GM12878 (cell line): ENCODE data around the gene PSORS1C1. TPM values are rescaled to one million over a fixed set of nuclear protein-coding genes. Genes with fewer than 3 reads are reported as not detected.
"Not testable (repeated sequence)": the region's sequence is repeated elsewhere in the genome, so short reads cannot be mapped to it uniquely, and the experiment has no call there.

ENCODE experiments used
- ATAC-seq: fragments of 200-7000 bp; cut with Tn5 transposase; 3 replicates; pipeline ENCODE4 v1.9.1; 2020; ENCODE audit warnings: mild to moderate bottlenecking, moderate library complexity
- BruUV-seq: library from RNA; stranded (reverse); fragments of 400-500 nt; replicated peaks from 2 replicates; lab custom pipeline; 2021; lab: Mats Ljungman, UMichigan
- CTCF ChIA-PET: fragments of 300-600 bp; sonication (Branson Sonifier 250); formaldehyde crosslinking; extraction: SDS; loops from one replicate; lab custom pipeline; 2021; ENCODE audit warnings: inconsistent platforms; lab: Yijun Ruan, JAX
- POLR2A ChIA-PET: fragments of 350-600 bp; formaldehyde crosslinking; extraction: SDS; loops from one replicate; lab custom pipeline; 2021; ENCODE audit warnings: inconsistent platforms; lab: Charles Lee
- RAD21 ChIA-PET: fragments of 300-600 bp; sonication (Branson Sonifier 250); formaldehyde crosslinking; loops from one replicate; lab custom pipeline; 2023; ENCODE audit warnings: antibody characterized with exemption; ENCODE audit not compliant: unreplicated experiment; lab: Charles Lee
- SMC1A ChIA-PET: fragments of 300-600 bp; sonication (Branson Sonifier 250); formaldehyde crosslinking; loops from one replicate; lab custom pipeline; 2023; ENCODE audit not compliant: unreplicated experiment, uncharacterized antibody; lab: Charles Lee
- DNase-seq: peaks from one replicate; pipeline ENCODE4 v3.0.0-alpha.2; 2011; ENCODE audit warnings: low read depth, low spot score
- FAIRE-seq: peaks from 3 replicates; lab custom pipeline; 2011; peaks lifted over from hg19 to GRCh38; lab: Jason Lieb, UNC
- H2AFZ ChIP-seq: 2 replicates; pipeline ENCODE4 v1.6.0; 2011; ENCODE audit warnings: low read depth, low read length, control low read depth; ENCODE audit not compliant: control insufficient read depth
- H3K27ac ChIP-seq: 2 replicates; pipeline ENCODE4 v1.5.1; 2011; ENCODE audit warnings: control low read depth; ENCODE audit not compliant: control insufficient read depth, insufficient read depth
- H3K27me3 ChIP-seq, 2 experiments: replicated peaks in 1 of 2; 2 replicates each; pipeline versions ENCODE4 v1.6.0 to v1.6.1; 2011; ENCODE audit warnings: low read length in 1 of 2; ENCODE audit not compliant: control insufficient read depth in 2 of 2, insufficient read depth in 2 of 2
- H3K36me3 ChIP-seq, 2 experiments: 2 replicates each; pipeline ENCODE4 v1.5.1; 2011; ENCODE audit warnings: low read length in 1 of 2; ENCODE audit not compliant: control insufficient read depth in 2 of 2, insufficient read depth in 2 of 2
- H3K4me1 ChIP-seq: 2 replicates; pipeline ENCODE4 v1.6.1; 2011; ENCODE audit warnings: mild to moderate bottlenecking, low read length, moderate library complexity, mixed read lengths; ENCODE audit not compliant: control insufficient read depth, insufficient read depth
- H3K4me2 ChIP-seq: 2 replicates; pipeline ENCODE4 v1.6.0; 2011; ENCODE audit warnings: control low read depth; ENCODE audit not compliant: control insufficient read depth, insufficient read depth
- H3K4me3 ChIP-seq: fragments of 200-600 bp; sonication (generic); 2 replicates; pipeline ENCODE4 v1.5.1; 2016
- H3K79me2 ChIP-seq: 2 replicates; pipeline ENCODE4 v1.6.0; 2011; ENCODE audit warnings: low read length; ENCODE audit not compliant: control insufficient read depth, insufficient read depth
- H3K9ac ChIP-seq: 2 replicates; pipeline ENCODE4 v1.8.0; 2011; ENCODE audit warnings: low read length, control low read depth, mixed read lengths; ENCODE audit not compliant: control insufficient read depth, insufficient read depth
- H3K9me3 ChIP-seq: replicated peaks from 3 replicates; pipeline ENCODE4 v1.5.1; 2011; ENCODE audit warnings: mild to moderate bottlenecking, low read length; ENCODE audit not compliant: control insufficient read depth, insufficient read depth
- H4K20me1 ChIP-seq: 2 replicates; pipeline ENCODE4 v1.6.0; 2011; ENCODE audit not compliant: control insufficient read depth, insufficient read depth
- MLLT1 ChIP-seq: fragments of 450-650 bp; IDR thresholded peaks from 2 replicates; pipeline ENCODE4 v1.6.1; 2016; ENCODE audit warnings: mild to moderate bottlenecking
- TCF7 ChIP-seq: IDR thresholded peaks from 2 replicates; pipeline ENCODE4 v1.6.1; 2014; ENCODE audit warnings: antibody characterized with exemption, borderline replicate concordance
- WGBS: methylation state at CpG from one replicate; pipeline ENCODE4 v1.1.6; 2016; ENCODE audit warnings: low lambda C conversion rate; ENCODE audit not compliant: insufficient replicate concordance, insufficient coverage; ENCODE audit errors: missing lambda C conversion rate; 5-methylcytosine and 5-hydroxymethylcytosine counted together
- in situ Hi-C: fragments of 300-500 bp; cut with MboI; formaldehyde crosslinking; loops from 9 replicates; pipeline ENCODE4 v1.14.3; 2018; ENCODE audit warnings: mixed read lengths
- intact Hi-C: fragments of 100-400 bp; cut with micrococcal nuclease; formaldehyde crosslinking; loops from one replicate; pipeline ENCODE4 v1.14.2; 2022; ENCODE audit not compliant: unreplicated experiment
- polyA plus RNA-seq, 11 experiments: library from polyadenylated mRNA; depleted of rRNA in 4 of 11; unstranded in 6 of 11; stranded (reverse) in 5 of 11; fragments of >200 nt; fragmentation: Nextera tagmentation in 4 of 11; fragmentation: Illumina TruSeq in 1 of 11; extraction: Ambion mirVana in 4 of 11; extraction: Trizol in 1 of 11; gene quantifications; 1 replicate in 1 of 11; 2 replicates in 10 of 11; pipeline versions ENCODE4 v1.2.1 to v1.2.3, GENCODE V29; 2011 to 2016; ENCODE audit warnings: inconsistent platforms in 2 of 11, missing spikeins in 2 of 11, low read depth in 1 of 11
- small RNA-seq: library from RNA; depleted of rRNA; stranded (forward); fragments of <200 nt; gene quantifications from one replicate; pipeline ENCODE3, GENCODE V24; 2014
- total RNA-seq, 4 experiments: library from RNA; depleted of rRNA in 3 of 4; stranded (reverse); fragments of >200 nt in 3 of 4; fragmentation: Illumina TruSeq in 1 of 4; extraction: Trizol in 1 of 4; gene quantifications; 2 replicates each; pipeline versions ENCODE4 v1.2.1 to v1.2.3, GENCODE V29; 2013 to 2021

Gene PSORS1C1
- total and polyA plus RNA-seq, 10 of the 15 experiments (the other 5 are each of a cell fraction or from before 2014, with no cell fraction given): 0.13 to 1.00 (median 0.20) TPM; not detected in 5

- WGBS: 68% methylated on average over 3 of the region's 5 CpGs
- H3K9ac ChIP-seq: no peak overlapping the region
- no peaks in the 10 kb centered on the region for H3K9me3 ChIP-seq
- intact Hi-C loops: no loop called here
- H3K4me1 ChIP-seq: peaks cover 21% of the 10 kb centered on the region
- BruUV-seq: no TSS peak
- H2AFZ ChIP-seq: no peak overlapping the region
- no peaks in the 10 kb centered on the region; the same call in none of the 2 replicates for H3K79me2 ChIP-seq
- no peak overlapping the region for H3K4me3 ChIP-seq
- H3K27me3 ChIP-seq: no peaks in the 10 kb centered on the region
- POLR2A ChIA-PET: interaction anchor here (0.7 to 1.4 kb wide), 5 partner anchors 23 to 376 kb away, joined by 3 to 6 read pairs (median 4); partner anchors contain the start of gene TCF19
- TF ChIP-seq TCF7 (no peak), MLLT1 (0 out of 2 replicates have a peak, but pooled peaks have one; percentile 52)
- TF ChIP-seq, all 136 proteins: peak for 1
- ChIA-PET CTCF (interaction anchor here (0.6 to 14.6 kb wide), 6 partner anchors 10 to 696 kb away, joined by 3 to 326 read pairs (median 4); partner anchors contain the start of gene PSORS1C2), RAD21 (interaction anchor here (0.7 kb wide), 1 partner anchor 49 kb away, joined by 3 read pairs; the partner anchor contains the start of gene PSORS1C2), SMC1A (interaction anchor here (0.7 to 1.1 kb wide), 3 partner anchors 29 to 51 kb away, joined by 3 to 4 read pairs (median 4); partner anchors contain the start of gene TCF19)
- FAIRE-seq (no peak), DNase-seq (no peak), ATAC-seq (no peak)
- no peaks in the 10 kb centered on the region for H3K36me3 ChIP-seq
- H3K4me2 ChIP-seq: no peak overlapping the region
- in situ Hi-C loops: no loop called here
- no peaks in the 10 kb centered on the region for H4K20me1 ChIP-seq
- no peak overlapping the region for H3K27ac ChIP-seq
Observed at GRCh38 chr6:31187780-31188194, 73.2 kb downstream of the PSORS1C1 start.

- H4K20me1 ChIP-seq, H2AFZ ChIP-seq, H3K4me2 ChIP-seq, POLR2A ChIA-PET, H3K27me3 ChIP-seq, H3K9ac ChIP-seq, DNase-seq, H3K27ac ChIP-seq, BruUV-seq, H3K79me2 ChIP-seq, H3K36me3 ChIP-seq, FAIRE-seq, intact Hi-C loops, ATAC-seq, H3K4me3 ChIP-seq, H3K9me3 ChIP-seq, in situ Hi-C loops: not testable (repeated sequence)
- peaks cover 21% of the 10 kb centered on the region for H3K4me1 ChIP-seq
- ChIA-PET SMC1A (interaction anchor here (5.2 kb wide), 1 partner anchor 52 kb away, joined by 52 read pairs; the partner anchor contains the start of gene PSORS1C2), CTCF (interaction anchor here (1.0 to 14.6 kb wide), 3 partner anchors 8 to 52 kb away, joined by 3 to 326 read pairs (median 3); partner anchors contain the start of gene PSORS1C2), RAD21 (interaction anchor here (1.0 kb wide), 1 partner anchor 41 kb away, joined by 3 read pairs; no protein-coding TSS in a partner anchor)
- 95% methylated on average over 3 of the region's 3 CpGs for WGBS
Observed at GRCh38 chr6:31189223-31189622, 74.6 kb downstream of the PSORS1C1 start.

Small RNA genes lying within 50 kb of the gene (small RNA-seq; reads per million reads assigned to genes)
- gene POLR2LP1 (not detected), gene RNU6-1133P (not detected)

Other genes with a start within 250 kb of the PSORS1C1 start
Only the 7 nearest of the 15 such genes appear.
- gene MUC22, start 104.3 kb upstream of the PSORS1C1 start, total RNA-seq (2014; rRNA removed): under 0.01 TPM in 2 replicates
- gene MUC22, start 104.3 kb upstream of the PSORS1C1 start, total RNA-seq (2014; rRNA removed; fragmentation: Illumina TruSeq; extraction: Trizol): 0.09 TPM in 1 of 2 replicates, not detected in the other
- 0.03 TPM in 1 of 2 replicates, not detected in the other for gene MUC22, start 104.3 kb upstream of the PSORS1C1 start, total RNA-seq (2021)
- gene MUC22, start 104.3 kb upstream of the PSORS1C1 start, polyA plus RNA-seq (2011; rRNA removed): not detected in 2 replicates
- gene MUC22, start 104.3 kb upstream of the PSORS1C1 start, polyA plus RNA-seq (2014; fragmentation: Illumina TruSeq; extraction: Trizol): 0.06 TPM in 2 replicates
- under 1 TPM in 1 of 2 experiments, not detected in 1; 0.06 TPM for gene MUC22, start 104.3 kb upstream of the PSORS1C1 start, polyA plus RNA-seq (2014; fragmentation: Nextera tagmentation; extraction: Ambion mirVana)
- gene MUC22, start 104.3 kb upstream of the PSORS1C1 start, polyA plus RNA-seq (2014; rRNA removed): 0.01 and 0.03 TPM in 2 replicates
- not detected for gene MUC22, start 104.3 kb upstream of the PSORS1C1 start, polyA plus RNA-seq (2016; fragmentation: Nextera tagmentation; extraction: Ambion mirVana)
- gene C6orf15, start 2.2 kb upstream of the PSORS1C1 start, total RNA-seq (2014; rRNA removed): not detected in 2 replicates
- not detected in 2 replicates for gene C6orf15, start 2.2 kb upstream of the PSORS1C1 start, total RNA-seq (2014; rRNA removed; fragmentation: Illumina TruSeq; extraction: Trizol)
- gene C6orf15, start 2.2 kb upstream of the PSORS1C1 start, total RNA-seq (2021): not detected in 2 replicates
- not detected in 2 replicates for gene C6orf15, start 2.2 kb upstream of the PSORS1C1 start, polyA plus RNA-seq (2011; rRNA removed)
- gene C6orf15, start 2.2 kb upstream of the PSORS1C1 start, polyA plus RNA-seq (2014; fragmentation: Illumina TruSeq; extraction: Trizol): not detected in 2 replicates
- gene C6orf15, start 2.2 kb upstream of the PSORS1C1 start, polyA plus RNA-seq (2014; fragmentation: Nextera tagmentation; extraction: Ambion mirVana): not detected
- not detected in 2 replicates for gene C6orf15, start 2.2 kb upstream of the PSORS1C1 start, polyA plus RNA-seq (2014; rRNA removed)
- not detected for gene C6orf15, start 2.2 kb upstream of the PSORS1C1 start, polyA plus RNA-seq (2016; fragmentation: Nextera tagmentation; extraction: Ambion mirVana)
- gene CDSN, start 5.6 kb downstream of the PSORS1C1 start, total RNA-seq (2014; rRNA removed): not detected in 2 replicates
- gene CDSN, start 5.6 kb downstream of the PSORS1C1 start, total RNA-seq (2014; rRNA removed; fragmentation: Illumina TruSeq; extraction: Trizol): not detected in 2 replicates
- not detected in 2 replicates for gene CDSN, start 5.6 kb downstream of the PSORS1C1 start, total RNA-seq (2021)
- gene CDSN, start 5.6 kb downstream of the PSORS1C1 start, polyA plus RNA-seq (2011; rRNA removed): not detected in 2 replicates
- gene CDSN, start 5.6 kb downstream of the PSORS1C1 start, polyA plus RNA-seq (2014; fragmentation: Illumina TruSeq; extraction: Trizol): 0.01 TPM in 1 of 2 replicates, not detected in the other
- gene CDSN, start 5.6 kb downstream of the PSORS1C1 start, polyA plus RNA-seq (2014; fragmentation: Nextera tagmentation; extraction: Ambion mirVana): not detected
- gene CDSN, start 5.6 kb downstream of the PSORS1C1 start, polyA plus RNA-seq (2014; rRNA removed): not detected in 2 replicates
- gene CDSN, start 5.6 kb downstream of the PSORS1C1 start, polyA plus RNA-seq (2016; fragmentation: Nextera tagmentation; extraction: Ambion mirVana): not detected
- not detected in 2 replicates for gene PSORS1C2, start 24.3 kb downstream of the PSORS1C1 start, total RNA-seq (2014; rRNA removed)
- not detected in 2 replicates for gene PSORS1C2, start 24.3 kb downstream of the PSORS1C1 start, total RNA-seq (2014; rRNA removed; fragmentation: Illumina TruSeq; extraction: Trizol)
- gene PSORS1C2, start 24.3 kb downstream of the PSORS1C1 start, total RNA-seq (2021): not detected in 2 replicates
- not detected in 2 replicates for gene PSORS1C2, start 24.3 kb downstream of the PSORS1C1 start, polyA plus RNA-seq (2011; rRNA removed)
- not detected in 2 replicates for gene PSORS1C2, start 24.3 kb downstream of the PSORS1C1 start, polyA plus RNA-seq (2014; fragmentation: Illumina TruSeq; extraction: Trizol)
- gene PSORS1C2, start 24.3 kb downstream of the PSORS1C1 start, polyA plus RNA-seq (2014; fragmentation: Nextera tagmentation; extraction: Ambion mirVana): not detected
- gene PSORS1C2, start 24.3 kb downstream of the PSORS1C1 start, polyA plus RNA-seq (2014; rRNA removed): not detected in 2 replicates
- not detected for gene PSORS1C2, start 24.3 kb downstream of the PSORS1C1 start, polyA plus RNA-seq (2016; fragmentation: Nextera tagmentation; extraction: Ambion mirVana)
- 26.7 and 30.2 TPM in 2 replicates for gene CCHCR1, start 43.0 kb downstream of the PSORS1C1 start, total RNA-seq (2014; rRNA removed)
- 19.1 and 24.2 TPM in 2 replicates for gene CCHCR1, start 43.0 kb downstream of the PSORS1C1 start, total RNA-seq (2014; rRNA removed; fragmentation: Illumina TruSeq; extraction: Trizol)
- 35.0 and 36.8 TPM in 2 replicates for gene CCHCR1, start 43.0 kb downstream of the PSORS1C1 start, total RNA-seq (2021)
- 9.4 and 15.3 TPM in 2 replicates for gene CCHCR1, start 43.0 kb downstream of the PSORS1C1 start, polyA plus RNA-seq (2011; rRNA removed)
- 21.7 and 22.6 TPM in 2 replicates for gene CCHCR1, start 43.0 kb downstream of the PSORS1C1 start, polyA plus RNA-seq (2014; fragmentation: Illumina TruSeq; extraction: Trizol)
- 1 to 10 TPM; 1.0 to 1.4 TPM for gene CCHCR1, start 43.0 kb downstream of the PSORS1C1 start, polyA plus RNA-seq (2014; fragmentation: Nextera tagmentation; extraction: Ambion mirVana)
- gene CCHCR1, start 43.0 kb downstream of the PSORS1C1 start, polyA plus RNA-seq (2014; rRNA removed): 34.9 and 35.2 TPM in 2 replicates
- 10 to 100 TPM; 31.4 to 34.5 TPM for gene CCHCR1, start 43.0 kb downstream of the PSORS1C1 start, polyA plus RNA-seq (2016; fragmentation: Nextera tagmentation; extraction: Ambion mirVana)
- gene TCF19, start 43.8 kb downstream of the PSORS1C1 start, total RNA-seq (2014; rRNA removed): 90.5 and 103 TPM in 2 replicates
- 42.6 and 46.3 TPM in 2 replicates for gene TCF19, start 43.8 kb downstream of the PSORS1C1 start, total RNA-seq (2014; rRNA removed; fragmentation: Illumina TruSeq; extraction: Trizol)
- 60.2 and 61.1 TPM in 2 replicates for gene TCF19, start 43.8 kb downstream of the PSORS1C1 start, total RNA-seq (2021)
- 28.3 and 29.0 TPM in 2 replicates for gene TCF19, start 43.8 kb downstream of the PSORS1C1 start, polyA plus RNA-seq (2011; rRNA removed)
- gene TCF19, start 43.8 kb downstream of the PSORS1C1 start, polyA plus RNA-seq (2014; fragmentation: Illumina TruSeq; extraction: Trizol): 33.9 and 43.6 TPM in 2 replicates
- gene TCF19, start 43.8 kb downstream of the PSORS1C1 start, polyA plus RNA-seq (2014; fragmentation: Nextera tagmentation; extraction: Ambion mirVana): 10 to 100 TPM in 1 of 2 experiments, 1 to 10 TPM in 1; 7.7 to 19.5 TPM
- 83.5 and 91.4 TPM in 2 replicates for gene TCF19, start 43.8 kb downstream of the PSORS1C1 start, polyA plus RNA-seq (2014; rRNA removed)
- 10 to 100 TPM; 77.9 to 85.0 TPM for gene TCF19, start 43.8 kb downstream of the PSORS1C1 start, polyA plus RNA-seq (2016; fragmentation: Nextera tagmentation; extraction: Ambion mirVana)
- gene POU5F1, start 55.9 kb downstream of the PSORS1C1 start, total RNA-seq (2014; rRNA removed): 3.1 and 4.1 TPM in 2 replicates
- gene POU5F1, start 55.9 kb downstream of the PSORS1C1 start, total RNA-seq (2014; rRNA removed; fragmentation: Illumina TruSeq; extraction: Trizol): 4.5 and 5.3 TPM in 2 replicates
- 2.0 and 3.7 TPM in 2 replicates for gene POU5F1, start 55.9 kb downstream of the PSORS1C1 start, total RNA-seq (2021)
- gene POU5F1, start 55.9 kb downstream of the PSORS1C1 start, polyA plus RNA-seq (2011; rRNA removed): 2.3 and 2.5 TPM in 2 replicates
- gene POU5F1, start 55.9 kb downstream of the PSORS1C1 start, polyA plus RNA-seq (2014; fragmentation: Illumina TruSeq; extraction: Trizol): 2.1 and 4.8 TPM in 2 replicates
- 1 to 10 TPM; 1.4 to 2.7 TPM for gene POU5F1, start 55.9 kb downstream of the PSORS1C1 start, polyA plus RNA-seq (2014; fragmentation: Nextera tagmentation; extraction: Ambion mirVana)
- 3.7 and 5.5 TPM in 2 replicates for gene POU5F1, start 55.9 kb downstream of the PSORS1C1 start, polyA plus RNA-seq (2014; rRNA removed)
- 1 to 10 TPM; 1.8 to 2.0 TPM for gene POU5F1, start 55.9 kb downstream of the PSORS1C1 start, polyA plus RNA-seq (2016; fragmentation: Nextera tagmentation; extraction: Ambion mirVana)